Nephron progenitor cell (in vitro differentiated cells): Measurements from ENCODE around the gene PRR14L.
A peak's percentile ranks its signal among the peaks of the same experiment; 100 is the strongest.
"Not testable (repeated sequence)": the region's sequence is repeated elsewhere in the genome, so short reads cannot be mapped to it uniquely, and the experiment has no call there.

ENCODE experiments used
- DNase-seq: peaks from one replicate; pipeline ENCODE4 v3.0.0; 2021
- H3K27ac Mint-ChIP-seq: 2 replicates; pipeline ENCODE4 v1.8.0; 2021; ENCODE audit warnings: mild to moderate bottlenecking, moderate library complexity, mixed read lengths
- H3K27me3 Mint-ChIP-seq: 2 replicates; pipeline ENCODE4 v1.8.0; 2021; ENCODE audit warnings: mild to moderate bottlenecking, low read depth, mixed read lengths; ENCODE audit not compliant: poor library complexity
- H3K36me3 Mint-ChIP-seq: 2 replicates; pipeline ENCODE4 v1.8.0; 2021; ENCODE audit warnings: low read depth, mixed read lengths
- H3K4me1 Mint-ChIP-seq: 2 replicates; pipeline ENCODE4 v1.8.0; 2021; ENCODE audit warnings: mixed read lengths
- H3K4me3 Mint-ChIP-seq: 2 replicates; pipeline ENCODE4 v1.8.0; 2021; ENCODE audit warnings: mild to moderate bottlenecking, moderate library complexity, mixed read lengths
- H3K9me3 Mint-ChIP-seq: 2 replicates; pipeline ENCODE4 v1.8.0; 2021; ENCODE audit warnings: mild to moderate bottlenecking, moderate library complexity, mixed read lengths
- TF ChIP-seq, protein P1 (sequence below): fragments of 200-600 bp; sonication (generic); IDR thresholded peaks from 2 replicates; pipeline ENCODE4 v1.5.0; 2021; ENCODE audit warnings: antibody characterized with exemption

Gene PRR14L

DNA sequence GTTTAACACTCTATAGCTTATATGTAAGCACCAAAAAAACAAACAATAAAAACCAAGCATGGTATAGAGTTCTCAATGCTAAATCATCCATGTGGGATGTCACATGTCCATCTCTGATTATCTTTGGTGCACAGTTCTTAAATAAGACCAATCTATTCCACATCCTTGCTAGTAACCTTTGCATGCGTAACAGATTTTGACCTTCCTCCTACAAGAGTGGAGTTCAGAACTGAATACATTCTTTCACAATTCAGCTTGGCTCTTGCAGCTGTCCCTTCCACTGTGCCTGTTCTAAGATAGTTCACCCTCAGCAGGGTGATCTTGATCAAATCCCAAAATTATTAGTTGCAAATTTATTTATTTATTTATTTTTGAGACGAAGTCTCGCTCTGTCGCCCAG lies 21.1 kb downstream of the PRR14L start:
- H3K36me3 Mint-ChIP-seq = peaks cover 41% of the 10 kb centered on the region

DNA sequence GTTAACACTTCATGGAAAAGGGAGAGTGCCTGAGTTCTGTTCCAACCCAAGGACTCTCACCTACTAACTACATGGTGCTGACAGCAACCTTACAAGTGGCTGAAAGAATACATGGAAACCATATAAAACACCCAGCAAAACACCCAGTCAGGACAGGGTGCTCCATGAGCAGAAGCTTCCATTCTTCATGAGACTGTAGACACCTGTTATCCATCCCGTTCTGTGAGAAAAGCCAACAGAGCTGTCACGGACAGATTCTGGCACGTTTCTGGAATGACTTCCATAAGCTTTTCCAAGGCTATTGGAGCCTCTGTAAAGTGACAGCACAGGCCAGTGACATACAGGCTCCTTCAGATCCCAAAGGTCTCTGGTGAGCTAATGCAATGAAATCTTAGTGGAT lies 23.2 kb downstream of the PRR14L start:
- no peaks in the 10 kb centered on the region for H3K27me3 Mint-ChIP-seq
- H3K9me3 Mint-ChIP-seq = peaks cover 3% of the 10 kb centered on the region
- TF ChIP-seq, protein P1, sequence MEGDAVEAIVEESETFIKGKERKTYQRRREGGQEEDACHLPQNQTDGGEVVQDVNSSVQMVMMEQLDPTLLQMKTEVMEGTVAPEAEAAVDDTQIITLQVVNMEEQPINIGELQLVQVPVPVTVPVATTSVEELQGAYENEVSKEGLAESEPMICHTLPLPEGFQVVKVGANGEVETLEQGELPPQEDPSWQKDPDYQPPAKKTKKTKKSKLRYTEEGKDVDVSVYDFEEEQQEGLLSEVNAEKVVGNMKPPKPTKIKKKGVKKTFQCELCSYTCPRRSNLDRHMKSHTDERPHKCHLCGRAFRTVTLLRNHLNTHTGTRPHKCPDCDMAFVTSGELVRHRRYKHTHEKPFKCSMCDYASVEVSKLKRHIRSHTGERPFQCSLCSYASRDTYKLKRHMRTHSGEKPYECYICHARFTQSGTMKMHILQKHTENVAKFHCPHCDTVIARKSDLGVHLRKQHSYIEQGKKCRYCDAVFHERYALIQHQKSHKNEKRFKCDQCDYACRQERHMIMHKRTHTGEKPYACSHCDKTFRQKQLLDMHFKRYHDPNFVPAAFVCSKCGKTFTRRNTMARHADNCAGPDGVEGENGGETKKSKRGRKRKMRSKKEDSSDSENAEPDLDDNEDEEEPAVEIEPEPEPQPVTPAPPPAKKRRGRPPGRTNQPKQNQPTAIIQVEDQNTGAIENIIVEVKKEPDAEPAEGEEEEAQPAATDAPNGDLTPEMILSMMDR = no peak
- H3K27ac Mint-ChIP-seq = peak overlapping the region; percentile 29
- no peak overlapping the region for H3K4me3 Mint-ChIP-seq
- H3K36me3 Mint-ChIP-seq = peaks cover 52% of the 10 kb centered on the region
- H3K4me1 Mint-ChIP-seq = no peaks in the 10 kb centered on the region
- DNase-seq = no peak

More for the DNA sequence above, 21.1 kb downstream of the PRR14L start:
- no peaks in the 10 kb centered on the region for H3K27me3 Mint-ChIP-seq
- peaks cover 3% of the 10 kb centered on the region for H3K9me3 Mint-ChIP-seq
- H3K4me1 Mint-ChIP-seq = no peaks in the 10 kb centered on the region
- H3K27ac Mint-ChIP-seq = no peak overlapping the region
- H3K4me3 Mint-ChIP-seq = no peak overlapping the region
- no peak for DNase-seq
- TF ChIP-seq, protein P1 = no peak

GRCh38 chr22:31723723-31724122 lies 26.2 kb downstream of the PRR14L start:
- DNase-seq = no peak
- Mint-ChIP-seq H3K27me3 (peaks cover 3% of the 10 kb centered on the region), H3K4me3 (no peak overlapping the region), H3K27ac (no peak overlapping the region), H3K9me3 (peaks cover 3% of the 10 kb centered on the region), H3K36me3 (peaks cover 58% of the 10 kb centered on the region), H3K4me1 (no peaks in the 10 kb centered on the region)
- TF ChIP-seq, protein P1 = no peak

- no peak for DNase-seq
- Mint-ChIP-seq H3K4me1 (no peaks in the 10 kb centered on the region), H3K27ac (no peak overlapping the region), H3K27me3 (peaks cover 3% of the 10 kb centered on the region), H3K4me3 (no peak overlapping the region), H3K9me3 (no peaks in the 10 kb centered on the region), H3K36me3 (peaks cover 70% of the 10 kb centered on the region)
- TF ChIP-seq, protein P1 = no peak
Observed at GRCh38 chr22:31719850-31720471, 30.0 kb downstream of the PRR14L start.

DNA sequence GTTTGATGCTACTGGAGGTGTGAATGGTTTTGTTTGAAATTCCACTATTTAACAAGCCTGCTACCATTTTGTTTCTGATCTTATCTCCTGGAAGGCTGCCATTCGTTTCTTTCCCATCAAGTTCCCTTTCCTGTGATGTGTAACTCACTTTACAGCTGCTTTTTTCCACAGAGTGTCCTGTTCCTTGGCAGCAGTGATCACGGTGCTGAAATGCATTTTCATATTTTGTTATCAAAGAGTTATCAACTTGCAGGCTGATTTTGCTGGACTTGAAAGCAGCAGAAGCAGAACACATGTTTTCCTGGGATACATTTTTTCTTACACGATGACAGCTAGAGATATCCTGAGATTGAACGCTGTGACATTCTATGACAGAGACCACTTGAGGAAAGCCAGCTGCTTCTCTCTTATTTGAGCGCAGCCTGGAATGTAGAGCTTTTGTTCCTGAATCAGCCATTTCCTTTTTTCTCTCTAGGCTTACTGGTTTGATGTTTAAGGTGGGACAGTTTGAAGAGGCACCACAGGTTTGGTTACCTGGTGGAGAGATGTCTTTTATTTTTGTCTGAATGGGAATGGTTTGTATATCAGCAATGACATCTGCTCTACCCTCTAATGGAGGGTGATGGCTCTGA lies 34.7 kb downstream of the PRR14L start:
- TF ChIP-seq, protein P1 = no peak
- DNase-seq = no peak
- no peak overlapping the region for H3K4me3 Mint-ChIP-seq
- H3K27me3 Mint-ChIP-seq = peaks cover 6% of the 10 kb centered on the region
- no peak overlapping the region for H3K27ac Mint-ChIP-seq
- H3K9me3 Mint-ChIP-seq = no peaks in the 10 kb centered on the region
- peaks cover 70% of the 10 kb centered on the region for H3K36me3 Mint-ChIP-seq
- H3K4me1 Mint-ChIP-seq = no peaks in the 10 kb centered on the region

DNA sequence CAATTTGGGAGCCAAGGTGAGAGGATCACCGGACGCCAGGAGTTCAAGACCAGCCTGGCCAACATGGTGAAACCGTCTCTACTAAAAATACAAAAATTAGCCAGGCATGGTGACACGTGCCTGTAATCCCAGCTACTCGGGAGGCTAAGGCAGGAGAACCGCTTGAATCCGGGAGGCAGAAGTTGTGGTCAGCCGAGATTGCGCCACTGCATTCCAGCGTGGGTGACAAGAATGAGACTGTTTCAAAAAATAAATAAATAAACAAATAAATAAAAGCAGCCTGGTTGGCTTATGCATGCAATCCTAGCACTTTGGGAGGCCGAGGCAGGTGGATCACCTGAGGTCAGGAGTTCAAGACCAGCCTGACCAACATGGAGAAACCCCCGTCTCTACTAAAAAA lies 38.7 kb downstream of the PRR14L start:
- not testable (repeated sequence) for H3K4me1 Mint-ChIP-seq, H3K27me3 Mint-ChIP-seq, H3K9me3 Mint-ChIP-seq, DNase-seq, H3K4me3 Mint-ChIP-seq
- H3K27ac Mint-ChIP-seq = peak overlapping the region; percentile 34
- peaks cover 62% of the 10 kb centered on the region for H3K36me3 Mint-ChIP-seq
